ENCODE measurements around the gene CUX1. TPM values are rescaled to one million over a fixed set of nuclear protein-coding genes. Genes with fewer than 3 reads are reported as not detected.

Gene CUX1
- total and polyA plus RNA-seq, 2 of the 13 experiments (the other 11 are each of a cell fraction or from before 2014, with no cell fraction given): 13.7 to 14.9 TPM

GRCh38 chr7:101803203-101804087, 14.0 kb upstream of the CUX1 start (continued):
- TF ChIP-seq, protein P1, sequence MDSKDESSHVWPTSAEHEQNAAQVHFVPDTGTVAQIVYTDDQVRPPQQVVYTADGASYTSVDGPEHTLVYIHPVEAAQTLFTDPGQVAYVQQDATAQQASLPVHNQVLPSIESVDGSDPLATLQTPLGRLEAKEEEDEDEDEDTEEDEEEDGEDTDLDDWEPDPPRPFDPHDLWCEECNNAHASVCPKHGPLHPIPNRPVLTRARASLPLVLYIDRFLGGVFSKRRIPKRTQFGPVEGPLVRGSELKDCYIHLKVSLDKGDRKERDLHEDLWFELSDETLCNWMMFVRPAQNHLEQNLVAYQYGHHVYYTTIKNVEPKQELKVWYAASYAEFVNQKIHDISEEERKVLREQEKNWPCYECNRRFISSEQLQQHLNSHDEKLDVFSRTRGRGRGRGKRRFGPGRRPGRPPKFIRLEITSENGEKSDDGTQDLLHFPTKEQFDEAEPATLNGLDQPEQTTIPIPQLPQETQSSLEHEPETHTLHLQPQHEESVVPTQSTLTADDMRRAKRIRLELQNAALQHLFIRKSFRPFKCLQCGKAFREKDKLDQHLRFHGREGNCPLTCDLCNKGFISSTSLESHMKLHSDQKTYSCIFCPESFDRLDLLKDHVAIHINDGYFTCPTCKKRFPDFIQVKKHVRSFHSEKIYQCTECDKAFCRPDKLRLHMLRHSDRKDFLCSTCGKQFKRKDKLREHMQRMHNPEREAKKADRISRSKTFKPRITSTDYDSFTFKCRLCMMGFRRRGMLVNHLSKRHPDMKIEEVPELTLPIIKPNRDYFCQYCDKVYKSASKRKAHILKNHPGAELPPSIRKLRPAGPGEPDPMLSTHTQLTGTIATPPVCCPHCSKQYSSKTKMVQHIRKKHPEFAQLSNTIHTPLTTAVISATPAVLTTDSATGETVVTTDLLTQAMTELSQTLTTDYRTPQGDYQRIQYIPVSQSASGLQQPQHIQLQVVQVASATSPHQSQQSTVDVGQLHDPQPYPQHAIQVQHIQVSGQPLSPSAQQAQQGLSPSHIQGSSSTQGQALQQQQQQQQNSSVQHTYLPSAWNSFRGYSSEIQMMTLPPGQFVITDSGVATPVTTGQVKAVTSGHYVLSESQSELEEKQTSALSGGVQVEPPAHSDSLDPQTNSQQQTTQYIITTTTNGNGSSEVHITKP (CRISPR knock-in tag; IDR thresholded peaks at IDR 0.05; ENCODE audit: low read depth): no peak
- TF ChIP-seq BHLHE40 (IDR thresholded peaks at IDR 0.05; ENCODE audit: low read length) (peak; percentile 84), TOPORS (CRISPR knock-in tag; IDR thresholded peaks at IDR 0.05) (no peak), KAT8 (CRISPR knock-in tag; IDR thresholded peaks at IDR 0.05) (no peak), FOXP4 (CRISPR knock-in tag; IDR thresholded peaks at IDR 0.05) (peak; percentile 55), NR3C1 (CRISPR knock-in tag; IDR thresholded peaks at IDR 0.05) (no peak), ZMYM2 (CRISPR knock-in tag; IDR thresholded peaks at IDR 0.05) (no peak), FLYWCH1 (CRISPR knock-in tag; IDR thresholded peaks at IDR 0.05) (no peak), ZXDC (CRISPR knock-in tag; IDR thresholded peaks at IDR 0.05) (no peak), SCMH1 (CRISPR knock-in tag; IDR thresholded peaks at IDR 0.05; ENCODE audit: borderline replicate concordance) (no peak), TFE3 (CRISPR knock-in tag; IDR thresholded peaks at IDR 0.05) (peak; percentile 42; the same call in 1 of the 2 replicates), FOXA3 (CRISPR knock-in tag; IDR thresholded peaks at IDR 0.05) (peak; percentile 63), BCL6 (CRISPR knock-in tag; IDR thresholded peaks at IDR 0.05) (peak; percentile 40; the same call in 1 of the 2 replicates), ARHGAP35 (CRISPR knock-in tag; IDR thresholded peaks at IDR 0.05; ENCODE audit: borderline replicate concordance) (no peak), CEBPB (IDR thresholded peaks at IDR 0.05; ENCODE audit: borderline replicate concordance, low read depth, low read length) (peak; percentile 58; the same call in 1 of the 2 replicates)
- TF ChIP-seq, protein P2, sequence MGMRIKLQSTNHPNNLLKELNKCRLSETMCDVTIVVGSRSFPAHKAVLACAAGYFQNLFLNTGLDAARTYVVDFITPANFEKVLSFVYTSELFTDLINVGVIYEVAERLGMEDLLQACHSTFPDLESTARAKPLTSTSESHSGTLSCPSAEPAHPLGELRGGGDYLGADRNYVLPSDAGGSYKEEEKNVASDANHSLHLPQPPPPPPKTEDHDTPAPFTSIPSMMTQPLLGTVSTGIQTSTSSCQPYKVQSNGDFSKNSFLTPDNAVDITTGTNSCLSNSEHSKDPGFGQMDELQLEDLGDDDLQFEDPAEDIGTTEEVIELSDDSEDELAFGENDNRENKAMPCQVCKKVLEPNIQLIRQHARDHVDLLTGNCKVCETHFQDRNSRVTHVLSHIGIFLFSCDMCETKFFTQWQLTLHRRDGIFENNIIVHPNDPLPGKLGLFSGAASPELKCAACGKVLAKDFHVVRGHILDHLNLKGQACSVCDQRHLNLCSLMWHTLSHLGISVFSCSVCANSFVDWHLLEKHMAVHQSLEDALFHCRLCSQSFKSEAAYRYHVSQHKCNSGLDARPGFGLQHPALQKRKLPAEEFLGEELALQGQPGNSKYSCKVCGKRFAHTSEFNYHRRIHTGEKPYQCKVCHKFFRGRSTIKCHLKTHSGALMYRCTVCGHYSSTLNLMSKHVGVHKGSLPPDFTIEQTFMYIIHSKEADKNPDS (CRISPR knock-in tag; IDR thresholded peaks at IDR 0.05): no peak
